ENCODE data around the gene GLRA3.

Gene GLRA3

GRCh38 chr4:174826660-174827059, 2.4 kb downstream of the GLRA3 start:
- DNase-seq (ENCODE audit: low read depth), result no peak
- in situ Hi-C loops (cut with HindIII; ENCODE audit: low sequenced_read_pairs), result no loop called here
- TF ChIP-seq, protein P1, sequence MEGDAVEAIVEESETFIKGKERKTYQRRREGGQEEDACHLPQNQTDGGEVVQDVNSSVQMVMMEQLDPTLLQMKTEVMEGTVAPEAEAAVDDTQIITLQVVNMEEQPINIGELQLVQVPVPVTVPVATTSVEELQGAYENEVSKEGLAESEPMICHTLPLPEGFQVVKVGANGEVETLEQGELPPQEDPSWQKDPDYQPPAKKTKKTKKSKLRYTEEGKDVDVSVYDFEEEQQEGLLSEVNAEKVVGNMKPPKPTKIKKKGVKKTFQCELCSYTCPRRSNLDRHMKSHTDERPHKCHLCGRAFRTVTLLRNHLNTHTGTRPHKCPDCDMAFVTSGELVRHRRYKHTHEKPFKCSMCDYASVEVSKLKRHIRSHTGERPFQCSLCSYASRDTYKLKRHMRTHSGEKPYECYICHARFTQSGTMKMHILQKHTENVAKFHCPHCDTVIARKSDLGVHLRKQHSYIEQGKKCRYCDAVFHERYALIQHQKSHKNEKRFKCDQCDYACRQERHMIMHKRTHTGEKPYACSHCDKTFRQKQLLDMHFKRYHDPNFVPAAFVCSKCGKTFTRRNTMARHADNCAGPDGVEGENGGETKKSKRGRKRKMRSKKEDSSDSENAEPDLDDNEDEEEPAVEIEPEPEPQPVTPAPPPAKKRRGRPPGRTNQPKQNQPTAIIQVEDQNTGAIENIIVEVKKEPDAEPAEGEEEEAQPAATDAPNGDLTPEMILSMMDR (IDR thresholded peaks at IDR 0.05; ENCODE audit: low read depth, low read length, missing control alignments), result no peak
- H3K4me3 ChIP-seq (ENCODE audit: low read depth, low read length), result no peak overlapping the region

GRCh38 chr4:174815282-174815681, 13.8 kb downstream of the GLRA3 start:
- in situ Hi-C loops (cut with HindIII; ENCODE audit: low sequenced_read_pairs), result no loop called here
- no peak overlapping the region for H3K4me3 ChIP-seq (ENCODE audit: low read depth, low read length)
- TF ChIP-seq, protein P1 (IDR thresholded peaks at IDR 0.05; ENCODE audit: low read depth, low read length, missing control alignments), result no peak
- DNase-seq (ENCODE audit: low read depth), result no peak

- no peak overlapping the region for H3K4me3 ChIP-seq (ENCODE audit: low read depth, low read length)
- TF ChIP-seq, protein P1 (IDR thresholded peaks at IDR 0.05; ENCODE audit: low read depth, low read length, missing control alignments), result no peak
- in situ Hi-C loops (cut with HindIII; ENCODE audit: low sequenced_read_pairs), result no loop called here
- no peak for DNase-seq (ENCODE audit: low read depth)
Observed at GRCh38 chr4:174813292-174813691, 15.8 kb downstream of the GLRA3 start.

- H3K4me3 ChIP-seq (ENCODE audit: low read depth, low read length), result no peak overlapping the region
- in situ Hi-C loops (cut with HindIII; ENCODE audit: low sequenced_read_pairs), result no loop called here
- no peak for DNase-seq (ENCODE audit: low read depth)
- TF ChIP-seq, protein P1 (IDR thresholded peaks at IDR 0.05; ENCODE audit: low read depth, low read length, missing control alignments), result no peak
Observed at GRCh38 chr4:174810834-174811233, 18.2 kb downstream of the GLRA3 start.

DNA sequence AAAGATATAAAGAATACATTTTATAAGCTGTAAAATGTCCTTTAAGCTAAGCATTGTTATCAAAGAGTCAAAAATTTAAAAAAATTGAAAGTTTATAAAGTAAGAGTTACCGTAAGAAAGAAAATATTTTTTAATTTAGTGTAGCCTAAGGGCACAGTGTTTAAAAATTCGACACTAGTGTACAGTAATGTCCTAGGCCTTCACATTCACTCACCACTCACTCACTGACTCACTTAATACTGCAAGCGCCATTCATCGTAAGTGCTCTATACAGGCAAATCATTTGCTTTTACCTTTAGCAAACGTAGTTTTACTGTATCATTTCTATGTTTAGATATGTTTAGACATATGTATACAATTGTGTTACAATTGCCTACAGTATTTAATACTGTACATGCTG, 20.2 kb downstream of the GLRA3 start:
- H3K4me3 ChIP-seq (ENCODE audit: low read depth, low read length), result no peak overlapping the region
- TF ChIP-seq, protein P1 (IDR thresholded peaks at IDR 0.05; ENCODE audit: low read depth, low read length, missing control alignments), result no peak
- in situ Hi-C loops (cut with HindIII; ENCODE audit: low sequenced_read_pairs), result no loop called here
- no peak for DNase-seq (ENCODE audit: low read depth)

GRCh38 chr4:174808119-174808518, 20.9 kb downstream of the GLRA3 start:
- no peak for DNase-seq (ENCODE audit: low read depth)
- TF ChIP-seq, protein P1 (IDR thresholded peaks at IDR 0.05; ENCODE audit: low read depth, low read length, missing control alignments), result no peak
- in situ Hi-C loops (cut with HindIII; ENCODE audit: low sequenced_read_pairs), result no loop called here
- no peak overlapping the region for H3K4me3 ChIP-seq (ENCODE audit: low read depth, low read length)

GRCh38 chr4:174805746-174806145, 23.3 kb downstream of the GLRA3 start:
- in situ Hi-C loops (cut with HindIII; ENCODE audit: low sequenced_read_pairs), result no loop called here
- no peak for DNase-seq (ENCODE audit: low read depth)
- TF ChIP-seq, protein P1 (IDR thresholded peaks at IDR 0.05; ENCODE audit: low read depth, low read length, missing control alignments), result no peak
- H3K4me3 ChIP-seq (ENCODE audit: low read depth, low read length), result no peak overlapping the region

Data from astrocyte of the cerebellum (primary cell).